ENCODE data around the gene DPPA2. TPM values are rescaled to one million over a fixed set of nuclear protein-coding genes. Genes with fewer than 3 reads are reported as not detected.

The DPPA2 gene
- total and polyA plus RNA-seq, 2 experiments from 2014 or later: not detected

GRCh38 chr3:109313061-109313460 lies 3.3 kb downstream of the DPPA2 start:
- H3K9me3 ChIP-seq (ENCODE audit: low read depth): no peaks in the 10 kb centered on the region
- no peak overlapping the region for H3K4me2 ChIP-seq (ENCODE audit: unreplicated experiment)
- in situ Hi-C loops (cut with MboI): no loop called here
- H3K9me2 ChIP-seq (ENCODE audit: insufficient read depth): no peaks in the 10 kb centered on the region
- H3K79me2 ChIP-seq (ENCODE audit: insufficient read depth): no peaks in the 10 kb centered on the region
- TF ChIP-seq EZH2 (IDR thresholded peaks at IDR 0.05; ENCODE audit: insufficient read depth, poor library complexity, severe bottlenecking) (no peak), EZH2phosphoT487 (IDR thresholded peaks at IDR 0.05; ENCODE audit: insufficient read depth, low read depth) (no peak)
- H2AFZ ChIP-seq: no peak overlapping the region
- H4K20me1 ChIP-seq (ENCODE audit: insufficient read depth): no peaks in the 10 kb centered on the region
- H3K27ac ChIP-seq: no peak overlapping the region
- H3K4me3 ChIP-seq: no peak overlapping the region
- no peaks in the 10 kb centered on the region for H3K36me3 ChIP-seq (ENCODE audit: low read depth)
- no peak for DNase-seq
- no peaks in the 10 kb centered on the region for H3K27me3 ChIP-seq (replicated peaks; ENCODE audit: insufficient read depth)
- H3F3A ChIP-seq (ENCODE audit: insufficient read depth): no peaks in the 10 kb centered on the region
- no peak overlapping the region for H3K9ac ChIP-seq
- no peaks in the 10 kb centered on the region for H3K4me1 ChIP-seq (ENCODE audit: insufficient read depth)
- 65 to 67% methylated on average over 1 of the region's 1 CpG for WGBS, 2 experiments (ENCODE audit: low coverage in 1 of 2, low lambda C conversion rate in 2 of 2, missing lambda C conversion rate in 2 of 2)

GRCh38 chr3:109297496-109297895 lies 18.8 kb downstream of the DPPA2 start:
- H3K27ac ChIP-seq: no peak overlapping the region
- no peak overlapping the region for H2AFZ ChIP-seq
- WGBS, 2 experiments (ENCODE audit: low coverage in 1 of 2, low lambda C conversion rate in 2 of 2, missing lambda C conversion rate in 2 of 2): 20 to 31% methylated on average over 2 of the region's 2 CpGs
- no peak overlapping the region for H3K4me3 ChIP-seq
- H3K9me2 ChIP-seq (ENCODE audit: insufficient read depth): no peaks in the 10 kb centered on the region
- DNase-seq: no peak
- H3K4me2 ChIP-seq (ENCODE audit: unreplicated experiment): no peak overlapping the region
- TF ChIP-seq EZH2phosphoT487 (IDR thresholded peaks at IDR 0.05; ENCODE audit: insufficient read depth, low read depth) (no peak), EZH2 (IDR thresholded peaks at IDR 0.05; ENCODE audit: insufficient read depth, poor library complexity, severe bottlenecking) (no peak)
- H3K36me3 ChIP-seq (ENCODE audit: low read depth): no peaks in the 10 kb centered on the region
- H3K79me2 ChIP-seq (ENCODE audit: insufficient read depth): no peaks in the 10 kb centered on the region
- no peaks in the 10 kb centered on the region for H4K20me1 ChIP-seq (ENCODE audit: insufficient read depth)
- H3K9me3 ChIP-seq (ENCODE audit: low read depth): no peaks in the 10 kb centered on the region
- no peaks in the 10 kb centered on the region for H3K27me3 ChIP-seq (replicated peaks; ENCODE audit: insufficient read depth)
- in situ Hi-C loops (cut with MboI): no loop called here
- no peaks in the 10 kb centered on the region for H3K4me1 ChIP-seq (ENCODE audit: insufficient read depth)
- no peak overlapping the region for H3K9ac ChIP-seq
- no peaks in the 10 kb centered on the region for H3F3A ChIP-seq (ENCODE audit: insufficient read depth)

- H3K9me2 ChIP-seq (ENCODE audit: insufficient read depth): no peaks in the 10 kb centered on the region
- H3F3A ChIP-seq (ENCODE audit: insufficient read depth): no peaks in the 10 kb centered on the region
- TF ChIP-seq EZH2phosphoT487 (IDR thresholded peaks at IDR 0.05; ENCODE audit: insufficient read depth, low read depth) (no peak), EZH2 (IDR thresholded peaks at IDR 0.05; ENCODE audit: insufficient read depth, poor library complexity, severe bottlenecking) (no peak)
- H3K79me2 ChIP-seq (ENCODE audit: insufficient read depth): no peaks in the 10 kb centered on the region
- H3K9ac ChIP-seq: no peak overlapping the region
- no peak overlapping the region for H3K27ac ChIP-seq
- H3K4me1 ChIP-seq (ENCODE audit: insufficient read depth): no peaks in the 10 kb centered on the region
- no peaks in the 10 kb centered on the region for H3K9me3 ChIP-seq (ENCODE audit: low read depth)
- H3K4me3 ChIP-seq: no peak overlapping the region
- no peaks in the 10 kb centered on the region for H3K36me3 ChIP-seq (ENCODE audit: low read depth)
- in situ Hi-C loops (cut with MboI): no loop called here
- no peaks in the 10 kb centered on the region for H4K20me1 ChIP-seq (ENCODE audit: insufficient read depth)
- no peak overlapping the region for H3K4me2 ChIP-seq (ENCODE audit: unreplicated experiment)
- no peak for DNase-seq
- H3K27me3 ChIP-seq (replicated peaks; ENCODE audit: insufficient read depth): no peaks in the 10 kb centered on the region
- H2AFZ ChIP-seq: no peak overlapping the region
Observed at GRCh38 chr3:109284071-109284470, 32.2 kb downstream of the DPPA2 start.

GRCh38 chr3:109278546-109278945 lies 37.8 kb downstream of the DPPA2 start:
- no peak overlapping the region for H2AFZ ChIP-seq
- no peaks in the 10 kb centered on the region for H3K79me2 ChIP-seq (ENCODE audit: insufficient read depth)
- 0 out of 2 replicates have a peak, but pooled peaks cover 2% of the 10 kb centered on the region for H3K4me1 ChIP-seq (ENCODE audit: insufficient read depth)
- no peaks in the 10 kb centered on the region for H3K36me3 ChIP-seq (ENCODE audit: low read depth)
- no peaks in the 10 kb centered on the region for H3K9me3 ChIP-seq (ENCODE audit: low read depth)
- no peak for DNase-seq
- no peak overlapping the region for H3K9ac ChIP-seq
- no peak overlapping the region for H3K4me3 ChIP-seq
- 10 to 20% methylated on average over 1 of the region's 1 CpG for WGBS, 2 experiments (ENCODE audit: low coverage in 1 of 2, low lambda C conversion rate in 2 of 2, missing lambda C conversion rate in 2 of 2)
- H4K20me1 ChIP-seq (ENCODE audit: insufficient read depth): no peaks in the 10 kb centered on the region
- H3K4me2 ChIP-seq (ENCODE audit: unreplicated experiment): no peak overlapping the region
- TF ChIP-seq EZH2phosphoT487 (IDR thresholded peaks at IDR 0.05; ENCODE audit: insufficient read depth, low read depth) (no peak), EZH2 (IDR thresholded peaks at IDR 0.05; ENCODE audit: insufficient read depth, poor library complexity, severe bottlenecking) (no peak)
- no peaks in the 10 kb centered on the region for H3F3A ChIP-seq (ENCODE audit: insufficient read depth)
- H3K9me2 ChIP-seq (ENCODE audit: insufficient read depth): no peaks in the 10 kb centered on the region
- no peaks in the 10 kb centered on the region for H3K27me3 ChIP-seq (replicated peaks; ENCODE audit: insufficient read depth)
- no peak overlapping the region for H3K27ac ChIP-seq
- in situ Hi-C loops (cut with MboI): no loop called here

GRCh38 chr3:109278141-109278540 lies 38.2 kb downstream of the DPPA2 start:
- H3K79me2 ChIP-seq (ENCODE audit: insufficient read depth): no peaks in the 10 kb centered on the region
- no peaks in the 10 kb centered on the region for H4K20me1 ChIP-seq (ENCODE audit: insufficient read depth)
- no peak overlapping the region for H3K9ac ChIP-seq
- H3K9me3 ChIP-seq (ENCODE audit: low read depth): no peaks in the 10 kb centered on the region
- H3K4me3 ChIP-seq: no peak overlapping the region
- no peak for DNase-seq
- 6 to 8% methylated on average over 3 of the region's 3 CpGs for WGBS, 2 experiments (ENCODE audit: low coverage in 1 of 2, low lambda C conversion rate in 2 of 2, missing lambda C conversion rate in 2 of 2)
- no peaks in the 10 kb centered on the region for H3F3A ChIP-seq (ENCODE audit: insufficient read depth)
- 0 out of 2 replicates have a peak, but pooled peaks cover 2% of the 10 kb centered on the region for H3K4me1 ChIP-seq (ENCODE audit: insufficient read depth)
- no peak overlapping the region for H2AFZ ChIP-seq
- H3K9me2 ChIP-seq (ENCODE audit: insufficient read depth): no peaks in the 10 kb centered on the region
- no peaks in the 10 kb centered on the region for H3K36me3 ChIP-seq (ENCODE audit: low read depth)
- H3K27me3 ChIP-seq (replicated peaks; ENCODE audit: insufficient read depth): no peaks in the 10 kb centered on the region
- in situ Hi-C loops (cut with MboI): no loop called here
- H3K4me2 ChIP-seq (ENCODE audit: unreplicated experiment): no peak overlapping the region
- TF ChIP-seq EZH2phosphoT487 (IDR thresholded peaks at IDR 0.05; ENCODE audit: insufficient read depth, low read depth): no peak
- no peak for TF ChIP-seq EZH2 (IDR thresholded peaks at IDR 0.05; ENCODE audit: insufficient read depth, poor library complexity, severe bottlenecking)
- no peak overlapping the region for H3K27ac ChIP-seq
